ENCODE data around the gene MAST4.

Gene MAST4

DNA sequence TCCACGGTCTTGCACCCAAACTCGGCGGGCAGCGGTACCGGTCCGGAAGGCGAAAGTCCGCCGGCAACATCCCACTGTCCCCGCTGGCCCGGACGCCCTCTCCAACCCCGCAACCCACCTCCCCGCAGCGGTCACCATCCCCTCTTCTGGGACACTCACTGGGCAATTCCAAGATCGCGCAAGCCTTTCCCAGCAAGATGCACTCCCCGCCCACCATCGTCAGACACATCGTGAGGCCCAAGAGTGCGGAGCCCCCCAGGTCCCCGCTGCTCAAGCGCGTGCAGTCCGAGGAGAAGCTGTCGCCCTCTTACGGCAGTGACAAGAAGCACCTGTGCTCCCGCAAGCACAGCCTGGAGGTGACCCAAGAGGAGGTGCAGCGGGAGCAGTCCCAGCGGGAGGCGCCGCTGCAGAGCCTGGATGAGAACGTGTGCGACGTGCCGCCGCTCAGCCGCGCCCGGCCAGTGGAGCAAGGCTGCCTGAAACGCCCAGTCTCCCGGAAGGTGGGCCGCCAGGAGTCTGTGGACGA lies 567.1 kb downstream of the MAST4 start:
- Histone ChIP-seq H3K36me3 (replicated peaks; ENCODE audit: insufficient read depth, low read length) (no peaks in the 10 kb centered on the region), H3F3A (ENCODE audit: insufficient read depth, low read length) (no peaks in the 10 kb centered on the region), H3K79me2 (ENCODE audit: low read length) (no peaks in the 10 kb centered on the region), H3K4me3 (ENCODE audit: low read length) (no peak overlapping the region), H3K4me2 (ENCODE audit: low read depth, low read length) (no peak overlapping the region), H3K27me3 (replicated peaks; ENCODE audit: insufficient read depth, low read length) (no peaks in the 10 kb centered on the region), H2AFZ (ENCODE audit: low read length) (no peak overlapping the region), H3K9ac (ENCODE audit: low read length) (no peak overlapping the region), H3K27ac (ENCODE audit: low read length) (no peak overlapping the region), H4K20me1 (ENCODE audit: insufficient read depth, low read length) (no peaks in the 10 kb centered on the region), H3K9me2 (replicated peaks; ENCODE audit: insufficient read depth, low read length) (no peaks in the 10 kb centered on the region), H3K9me3 (replicated peaks; ENCODE audit: insufficient read depth, low read length) (no peaks in the 10 kb centered on the region), H3K4me1 (ENCODE audit: low read length) (no peaks in the 10 kb centered on the region)
- no peak for TF ChIP-seq EZH2 (optimal IDR thresholded peaks at IDR 0.05; ENCODE audit: low read depth, low read length)
- TF ChIP-seq EZH2phosphoT487 (IDR thresholded peaks at IDR 0.05; ENCODE audit: low read length), result no peak
- TF ChIP-seq, protein P1, sequence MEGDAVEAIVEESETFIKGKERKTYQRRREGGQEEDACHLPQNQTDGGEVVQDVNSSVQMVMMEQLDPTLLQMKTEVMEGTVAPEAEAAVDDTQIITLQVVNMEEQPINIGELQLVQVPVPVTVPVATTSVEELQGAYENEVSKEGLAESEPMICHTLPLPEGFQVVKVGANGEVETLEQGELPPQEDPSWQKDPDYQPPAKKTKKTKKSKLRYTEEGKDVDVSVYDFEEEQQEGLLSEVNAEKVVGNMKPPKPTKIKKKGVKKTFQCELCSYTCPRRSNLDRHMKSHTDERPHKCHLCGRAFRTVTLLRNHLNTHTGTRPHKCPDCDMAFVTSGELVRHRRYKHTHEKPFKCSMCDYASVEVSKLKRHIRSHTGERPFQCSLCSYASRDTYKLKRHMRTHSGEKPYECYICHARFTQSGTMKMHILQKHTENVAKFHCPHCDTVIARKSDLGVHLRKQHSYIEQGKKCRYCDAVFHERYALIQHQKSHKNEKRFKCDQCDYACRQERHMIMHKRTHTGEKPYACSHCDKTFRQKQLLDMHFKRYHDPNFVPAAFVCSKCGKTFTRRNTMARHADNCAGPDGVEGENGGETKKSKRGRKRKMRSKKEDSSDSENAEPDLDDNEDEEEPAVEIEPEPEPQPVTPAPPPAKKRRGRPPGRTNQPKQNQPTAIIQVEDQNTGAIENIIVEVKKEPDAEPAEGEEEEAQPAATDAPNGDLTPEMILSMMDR (IDR thresholded peaks at IDR 0.05; ENCODE audit: low read length), result no peak
- no peak for DNase-seq

DNA sequence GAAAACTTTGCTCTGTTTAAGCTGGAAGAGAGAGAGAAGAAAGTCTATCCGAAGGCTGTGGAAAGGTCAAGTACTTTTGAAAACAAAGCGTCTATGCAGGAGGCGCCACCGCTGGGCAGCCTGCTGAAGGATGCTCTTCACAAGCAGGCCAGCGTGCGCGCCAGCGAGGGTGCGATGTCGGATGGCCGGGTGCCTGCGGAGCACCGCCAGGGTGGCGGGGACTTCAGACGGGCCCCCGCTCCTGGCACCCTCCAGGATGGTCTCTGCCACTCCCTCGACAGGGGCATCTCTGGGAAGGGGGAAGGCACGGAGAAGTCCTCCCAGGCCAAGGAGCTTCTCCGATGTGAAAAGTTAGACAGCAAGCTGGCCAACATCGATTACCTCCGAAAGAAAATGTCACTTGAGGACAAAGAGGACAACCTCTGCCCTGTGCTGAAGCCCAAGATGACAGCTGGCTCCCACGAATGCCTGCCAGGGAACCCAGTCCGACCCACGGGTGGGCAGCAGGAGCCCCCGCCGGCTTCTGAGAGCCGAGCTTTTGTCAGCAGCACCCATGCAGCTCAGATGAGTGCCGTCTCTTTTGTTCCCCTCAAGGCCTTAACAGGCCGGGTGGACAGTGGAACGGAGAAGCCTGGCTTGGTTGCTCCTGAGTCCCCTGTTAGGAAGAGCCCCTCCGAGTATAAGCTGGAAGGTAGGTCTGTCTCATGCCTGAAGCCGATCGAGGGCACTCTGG lies 567.8 kb downstream of the MAST4 start:
- TF ChIP-seq EZH2phosphoT487 (IDR thresholded peaks at IDR 0.05; ENCODE audit: low read length), result no peak
- TF ChIP-seq EZH2 (optimal IDR thresholded peaks at IDR 0.05; ENCODE audit: low read depth, low read length), result no peak
- TF ChIP-seq, protein P1 (IDR thresholded peaks at IDR 0.05; ENCODE audit: low read length), result no peak
- H3K9ac ChIP-seq (ENCODE audit: low read length), result no peak overlapping the region
- H3K27me3 ChIP-seq (replicated peaks; ENCODE audit: insufficient read depth, low read length), result no peaks in the 10 kb centered on the region
- no peak overlapping the region for H3K27ac ChIP-seq (ENCODE audit: low read length)
- no peaks in the 10 kb centered on the region for H3K4me1 ChIP-seq (ENCODE audit: low read length)
- DNase-seq, result no peak
- no peak overlapping the region for H3K4me3 ChIP-seq (ENCODE audit: low read length)
- no peaks in the 10 kb centered on the region for H3K36me3 ChIP-seq (replicated peaks; ENCODE audit: insufficient read depth, low read length)
- H3K9me2 ChIP-seq (replicated peaks; ENCODE audit: insufficient read depth, low read length), result no peaks in the 10 kb centered on the region
- H2AFZ ChIP-seq (ENCODE audit: low read length), result no peak overlapping the region
- no peaks in the 10 kb centered on the region for H3K79me2 ChIP-seq (ENCODE audit: low read length)
- no peaks in the 10 kb centered on the region for H4K20me1 ChIP-seq (ENCODE audit: insufficient read depth, low read length)
- no peaks in the 10 kb centered on the region for H3F3A ChIP-seq (ENCODE audit: insufficient read depth, low read length)
- H3K4me2 ChIP-seq (ENCODE audit: low read depth, low read length), result no peak overlapping the region
- no peaks in the 10 kb centered on the region for H3K9me3 ChIP-seq (replicated peaks; ENCODE audit: insufficient read depth, low read length)

DNA sequence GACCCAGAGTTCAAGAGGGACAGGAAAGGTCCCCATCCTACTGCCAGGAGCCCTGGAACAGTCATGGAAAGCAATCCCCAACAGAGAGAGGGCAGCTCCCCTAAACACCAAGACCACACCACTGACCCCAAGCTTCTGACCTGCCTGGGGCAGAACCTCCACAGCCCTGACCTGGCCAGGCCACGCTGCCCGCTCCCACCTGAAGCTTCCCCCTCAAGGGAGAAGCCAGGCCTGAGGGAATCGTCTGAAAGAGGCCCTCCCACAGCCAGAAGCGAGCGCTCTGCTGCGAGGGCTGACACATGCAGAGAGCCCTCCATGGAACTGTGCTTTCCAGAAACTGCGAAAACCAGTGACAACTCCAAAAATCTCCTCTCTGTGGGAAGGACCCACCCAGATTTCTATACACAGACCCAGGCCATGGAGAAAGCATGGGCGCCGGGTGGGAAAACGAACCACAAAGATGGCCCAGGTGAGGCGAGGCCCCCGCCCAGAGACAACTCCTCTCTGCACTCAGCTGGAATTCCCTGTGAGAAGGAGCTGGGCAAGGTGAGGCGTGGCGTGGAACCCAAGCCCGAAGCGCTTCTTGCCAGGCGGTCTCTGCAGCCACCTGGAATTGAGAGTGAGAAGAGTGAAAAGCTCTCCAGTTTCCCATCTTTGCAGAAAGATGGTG lies 568.8 kb downstream of the MAST4 start:
- H3K9ac ChIP-seq (ENCODE audit: low read length), result no peak overlapping the region
- H3F3A ChIP-seq (ENCODE audit: insufficient read depth, low read length), result no peaks in the 10 kb centered on the region
- no peaks in the 10 kb centered on the region for H3K9me3 ChIP-seq (replicated peaks; ENCODE audit: insufficient read depth, low read length)
- no peaks in the 10 kb centered on the region for H3K4me1 ChIP-seq (ENCODE audit: low read length)
- H3K4me3 ChIP-seq (ENCODE audit: low read length), result no peak overlapping the region
- no peaks in the 10 kb centered on the region for H4K20me1 ChIP-seq (ENCODE audit: insufficient read depth, low read length)
- H3K79me2 ChIP-seq (ENCODE audit: low read length), result no peaks in the 10 kb centered on the region
- no peaks in the 10 kb centered on the region for H3K27me3 ChIP-seq (replicated peaks; ENCODE audit: insufficient read depth, low read length)
- no peak overlapping the region for H3K4me2 ChIP-seq (ENCODE audit: low read depth, low read length)
- no peak for DNase-seq
- no peaks in the 10 kb centered on the region for H3K36me3 ChIP-seq (replicated peaks; ENCODE audit: insufficient read depth, low read length)
- TF ChIP-seq, protein P1 (IDR thresholded peaks at IDR 0.05; ENCODE audit: low read length), result no peak
- TF ChIP-seq EZH2 (optimal IDR thresholded peaks at IDR 0.05; ENCODE audit: low read depth, low read length), result no peak
- no peak for TF ChIP-seq EZH2phosphoT487 (IDR thresholded peaks at IDR 0.05; ENCODE audit: low read length)
- H2AFZ ChIP-seq (ENCODE audit: low read length), result no peak overlapping the region
- no peak overlapping the region for H3K27ac ChIP-seq (ENCODE audit: low read length)
- no peaks in the 10 kb centered on the region for H3K9me2 ChIP-seq (replicated peaks; ENCODE audit: insufficient read depth, low read length)

Data from MM.1S (cell line).